GM20000 (cell line): Measurements from ENCODE around the gene FAM53B.

Source experiments
- DNase-seq: peaks from one replicate; pipeline ENCODE4 v3.0.0; 2012; ENCODE audit warnings: low spot score
- TF ChIP-seq, protein P1 (sequence below): IDR thresholded peaks from 2 replicates; pipeline ENCODE4 v1.5.1; 2012; ENCODE audit warnings: mild to moderate bottlenecking, control low read depth; ENCODE audit errors: extremely low read depth, missing control alignments

FAM53B gene

DNA sequence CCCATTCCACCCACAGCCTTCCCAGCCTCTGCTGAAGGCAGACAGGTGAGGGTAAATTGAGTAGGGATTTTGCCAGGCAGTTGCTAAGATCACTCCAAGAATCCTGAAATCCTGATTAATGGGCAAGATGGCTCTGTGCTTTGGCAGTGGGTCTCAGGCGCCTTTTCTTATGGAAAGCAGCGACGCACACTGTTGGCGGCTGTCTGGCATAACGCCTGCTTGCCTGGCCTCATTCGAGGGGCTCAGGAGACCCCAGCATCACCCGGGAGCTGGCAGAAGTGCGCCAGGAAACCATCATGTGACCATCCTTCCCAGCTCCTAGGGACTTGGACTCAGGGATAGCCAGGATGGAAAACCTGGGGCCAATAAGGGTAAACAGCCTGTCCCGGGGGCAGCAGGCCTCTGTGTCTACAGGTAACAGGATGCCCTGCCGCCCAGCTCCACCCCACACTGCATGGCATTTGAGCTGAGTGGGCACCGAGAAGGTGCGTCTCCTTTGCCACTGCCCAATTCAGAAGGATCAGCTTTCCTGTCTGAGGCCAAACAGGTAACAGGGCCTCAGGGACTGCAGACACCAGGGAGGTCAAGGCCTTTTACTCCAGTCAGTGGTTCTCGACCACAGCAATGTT lies 98.6 kb downstream of the FAM53B start:
- TF ChIP-seq, protein P1, sequence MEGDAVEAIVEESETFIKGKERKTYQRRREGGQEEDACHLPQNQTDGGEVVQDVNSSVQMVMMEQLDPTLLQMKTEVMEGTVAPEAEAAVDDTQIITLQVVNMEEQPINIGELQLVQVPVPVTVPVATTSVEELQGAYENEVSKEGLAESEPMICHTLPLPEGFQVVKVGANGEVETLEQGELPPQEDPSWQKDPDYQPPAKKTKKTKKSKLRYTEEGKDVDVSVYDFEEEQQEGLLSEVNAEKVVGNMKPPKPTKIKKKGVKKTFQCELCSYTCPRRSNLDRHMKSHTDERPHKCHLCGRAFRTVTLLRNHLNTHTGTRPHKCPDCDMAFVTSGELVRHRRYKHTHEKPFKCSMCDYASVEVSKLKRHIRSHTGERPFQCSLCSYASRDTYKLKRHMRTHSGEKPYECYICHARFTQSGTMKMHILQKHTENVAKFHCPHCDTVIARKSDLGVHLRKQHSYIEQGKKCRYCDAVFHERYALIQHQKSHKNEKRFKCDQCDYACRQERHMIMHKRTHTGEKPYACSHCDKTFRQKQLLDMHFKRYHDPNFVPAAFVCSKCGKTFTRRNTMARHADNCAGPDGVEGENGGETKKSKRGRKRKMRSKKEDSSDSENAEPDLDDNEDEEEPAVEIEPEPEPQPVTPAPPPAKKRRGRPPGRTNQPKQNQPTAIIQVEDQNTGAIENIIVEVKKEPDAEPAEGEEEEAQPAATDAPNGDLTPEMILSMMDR = no peak
- DNase-seq = no peak

DNA sequence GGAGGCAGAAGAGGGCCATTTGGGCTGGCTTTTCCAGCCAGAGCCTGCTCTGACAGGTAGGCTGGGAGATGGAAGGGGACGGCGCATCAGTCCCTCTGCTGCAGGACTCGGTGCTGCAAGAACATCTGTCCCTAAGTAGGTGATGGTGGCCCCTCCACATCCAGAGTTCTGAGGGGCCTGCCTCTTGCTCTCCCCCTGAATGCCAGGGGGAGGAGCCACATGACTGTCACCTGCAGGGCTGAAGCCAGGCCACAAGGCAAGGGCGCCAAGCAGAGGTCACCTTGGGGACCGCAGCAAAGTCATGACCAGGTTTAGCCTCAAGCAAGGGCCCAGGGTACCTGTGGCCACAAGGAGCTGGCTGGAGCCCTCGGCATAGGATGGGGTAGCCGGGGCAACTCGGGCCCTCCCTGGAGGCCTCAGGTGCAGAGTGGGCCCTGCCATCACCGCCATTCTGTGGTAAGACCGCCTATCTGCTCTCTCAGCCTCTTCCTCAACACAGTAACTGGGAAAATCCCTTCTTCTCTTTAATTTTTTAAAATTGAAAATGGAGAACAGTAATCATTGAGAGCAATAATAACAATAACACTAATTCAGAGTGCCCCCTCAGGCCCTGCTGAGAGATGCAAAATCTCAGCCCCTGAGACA lies 99.3 kb downstream of the FAM53B start:
- DNase-seq = no peak
- TF ChIP-seq, protein P1 = no peak

DNA sequence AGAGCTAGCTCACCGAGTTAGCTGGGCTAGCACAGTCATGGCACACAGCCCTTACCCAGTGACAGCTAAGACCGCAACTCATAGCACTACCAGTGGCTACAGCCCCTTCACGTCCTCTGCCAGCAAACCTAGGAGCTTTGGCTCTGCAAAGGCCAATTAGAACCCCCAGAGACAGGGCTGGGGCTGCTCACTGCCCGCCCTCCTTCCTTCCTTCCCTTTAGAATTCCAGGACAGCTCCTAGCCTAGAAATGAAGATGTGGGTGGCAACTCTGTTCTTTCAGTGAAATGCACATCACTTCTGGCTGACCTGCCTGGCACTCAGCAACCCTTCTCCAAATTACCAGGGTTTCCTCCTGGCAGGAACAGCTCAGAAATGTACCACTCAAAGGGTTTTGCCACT lies 99.9 kb downstream of the FAM53B start:
- TF ChIP-seq, protein P1 = no peak
- DNase-seq = no peak

DNA sequence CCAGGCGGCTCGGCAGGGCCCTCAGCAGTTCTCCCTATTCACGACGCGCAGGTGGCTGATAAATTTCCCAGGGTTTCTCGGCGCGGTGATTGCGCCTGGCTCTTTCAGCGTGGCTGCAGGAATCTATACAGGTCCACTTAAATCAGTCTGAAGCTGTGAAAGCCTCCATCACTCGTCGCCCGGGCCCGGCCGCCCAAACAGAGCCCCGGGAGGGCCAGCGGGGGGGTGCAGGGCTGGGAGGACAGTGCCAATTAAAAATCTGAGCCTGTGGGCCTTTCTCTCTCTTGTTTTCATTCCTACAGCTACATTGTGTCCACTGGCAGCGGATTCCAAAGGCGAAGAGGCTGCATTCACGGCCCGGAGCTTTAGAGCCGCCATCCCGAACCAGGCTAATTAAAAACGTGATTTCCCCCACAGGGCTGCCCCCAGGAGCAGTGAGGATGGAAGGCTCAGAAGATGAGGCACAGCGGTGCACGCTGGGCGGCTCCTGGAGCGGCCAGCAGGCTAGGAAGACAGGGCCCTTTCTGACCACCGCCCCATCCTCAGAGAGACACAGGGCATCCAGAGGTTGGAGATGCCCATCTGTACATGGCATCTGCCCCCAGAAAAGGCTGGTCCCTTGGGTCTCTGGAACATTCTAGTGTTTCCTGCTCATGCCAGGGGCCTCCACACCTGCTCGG lies 100.7 kb downstream of the FAM53B start:
- TF ChIP-seq, protein P1 = no peak
- no peak for DNase-seq

DNA sequence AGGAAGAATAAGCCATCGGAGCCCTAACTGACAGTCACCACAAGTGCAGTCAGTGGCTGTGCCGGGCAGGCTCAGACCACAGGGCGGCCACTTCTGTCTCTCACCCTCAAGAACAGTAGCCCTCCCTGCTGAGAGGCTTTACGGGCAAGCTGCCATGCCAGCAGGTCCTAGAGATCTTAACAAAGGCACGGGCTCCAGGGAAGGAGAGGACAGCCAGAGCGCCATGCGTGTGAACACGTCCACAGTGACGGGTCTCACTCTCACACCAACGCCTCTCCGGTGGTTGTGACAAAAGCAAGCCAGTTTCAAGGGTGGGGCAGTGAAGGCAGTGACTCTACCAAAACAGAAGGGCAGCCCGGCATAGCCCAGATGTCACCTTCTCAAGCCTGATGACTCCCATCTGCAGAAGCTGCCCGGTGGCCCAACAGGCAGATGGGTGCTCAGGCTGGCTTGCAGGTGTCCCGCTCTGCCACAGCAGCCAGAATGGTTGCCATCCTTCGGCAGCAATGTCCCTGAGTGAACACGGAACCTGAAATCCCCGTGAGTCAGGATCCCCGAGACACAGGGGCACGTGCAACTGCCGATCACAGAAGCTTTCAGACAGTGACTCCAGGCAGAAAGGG lies 102.0 kb downstream of the FAM53B start:
- TF ChIP-seq, protein P1 = no peak
- no peak for DNase-seq

DNA sequence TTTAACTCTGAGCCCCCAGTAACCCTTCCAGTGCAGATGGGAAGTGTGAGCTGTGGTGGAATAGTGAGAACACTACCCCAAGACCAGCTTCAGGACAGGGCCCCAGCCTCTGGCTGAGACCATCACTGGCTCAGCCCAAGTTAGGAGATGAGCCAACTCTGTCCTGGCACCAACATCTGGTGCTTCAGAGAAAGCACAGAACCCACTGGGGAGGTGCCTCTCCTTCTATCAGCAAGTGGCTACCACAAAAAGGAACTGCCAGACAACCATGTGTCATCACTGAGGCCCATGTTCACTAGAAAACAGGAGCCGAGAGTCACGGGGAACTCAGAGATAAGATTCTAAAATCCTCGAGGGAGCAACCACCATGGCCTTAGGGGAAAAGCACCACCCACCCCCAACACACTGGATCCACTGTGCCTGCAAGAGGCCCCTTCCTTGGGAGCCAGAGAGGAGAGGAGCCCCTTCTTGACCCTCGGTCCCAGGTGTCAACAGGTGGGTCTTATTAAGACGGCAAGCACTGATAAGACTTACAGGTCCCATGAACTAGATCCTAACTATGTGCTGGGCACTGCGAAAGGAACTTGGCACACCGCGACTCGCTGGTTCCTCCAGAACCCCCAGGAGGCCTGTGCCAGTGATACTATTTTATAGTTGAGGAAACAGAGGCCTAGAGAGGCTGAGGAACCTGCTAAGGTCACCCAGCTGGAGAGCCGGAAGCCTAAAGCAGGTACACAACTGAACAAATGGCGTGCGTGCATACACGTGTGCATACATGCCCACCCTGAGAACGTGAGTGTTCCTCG lies 102.7 kb downstream of the FAM53B start:
- DNase-seq = peak; percentile 72
- TF ChIP-seq, protein P1 = no peak
